OCI-M1 (cell line): Measurements from ENCODE around the gene TRIO.

Source experiments
- DNase-seq: peaks from one replicate; lab custom pipeline; 2025; lab: John Stamatoyannopoulos, UW

Gene TRIO

GRCh38 chr5:14297697-14298096 is 154.6 kb downstream of the TRIO start:
- DNase-seq, result no peak

- DNase-seq, result no peak
These were observed 155.1 kb downstream of the TRIO start for GRCh38 chr5:14298126-14298847.

- DNase-seq, result no peak
These were observed 156.5 kb downstream of the TRIO start for GRCh38 chr5:14299666-14300065.

GRCh38 chr5:14301186-14301585 is 158.0 kb downstream of the TRIO start:
- no peak for DNase-seq

GRCh38 chr5:14302330-14302729 is 159.2 kb downstream of the TRIO start:
- no peak for DNase-seq

- DNase-seq, result peak; percentile 15
These were observed 161.9 kb downstream of the TRIO start for GRCh38 chr5:14305045-14305444.

GRCh38 chr5:14306329-14306815 is 163.2 kb downstream of the TRIO start:
- no peak for DNase-seq

- no peak for DNase-seq
These were observed 165.4 kb downstream of the TRIO start for GRCh38 chr5:14308384-14309154.

- DNase-seq, result no peak
These were observed 166.1 kb downstream of the TRIO start for GRCh38 chr5:14309199-14309598.

- DNase-seq, result no peak
These were observed 166.9 kb downstream of the TRIO start for GRCh38 chr5:14309878-14310531.

- no peak for DNase-seq
These were observed 167.8 kb downstream of the TRIO start for GRCh38 chr5:14310901-14311300.

- DNase-seq, result no peak
These were observed 171.0 kb downstream of the TRIO start for GRCh38 chr5:14313986-14314690.

- no peak for DNase-seq
These were observed 173.3 kb downstream of the TRIO start for GRCh38 chr5:14316471-14316870.

- DNase-seq, result no peak
These were observed 176.0 kb downstream of the TRIO start for GRCh38 chr5:14319102-14319501.

- no peak for DNase-seq
These were observed 178.8 kb downstream of the TRIO start for GRCh38 chr5:14321936-14322335.

GRCh38 chr5:14322437-14323187 is 179.5 kb downstream of the TRIO start:
- no peak for DNase-seq

GRCh38 chr5:14323466-14323865 is 180.3 kb downstream of the TRIO start:
- no peak for DNase-seq

- no peak for DNase-seq
These were observed 182.2 kb downstream of the TRIO start for GRCh38 chr5:14325369-14325768.

- DNase-seq, result peak; percentile 43
These were observed 183.1 kb downstream of the TRIO start for GRCh38 chr5:14326035-14326903.

- no peak for DNase-seq
These were observed 184.5 kb downstream of the TRIO start for GRCh38 chr5:14327624-14328023.
